Measurements from ENCODE around the gene IGFBP5. TPM values are rescaled to one million over a fixed set of nuclear protein-coding genes. Genes with fewer than 3 reads are reported as not detected.

Gene IGFBP5
- total RNA-seq, 4 donors from 2014 or later: 313 to 1,402 (median 682) TPM

DNA sequence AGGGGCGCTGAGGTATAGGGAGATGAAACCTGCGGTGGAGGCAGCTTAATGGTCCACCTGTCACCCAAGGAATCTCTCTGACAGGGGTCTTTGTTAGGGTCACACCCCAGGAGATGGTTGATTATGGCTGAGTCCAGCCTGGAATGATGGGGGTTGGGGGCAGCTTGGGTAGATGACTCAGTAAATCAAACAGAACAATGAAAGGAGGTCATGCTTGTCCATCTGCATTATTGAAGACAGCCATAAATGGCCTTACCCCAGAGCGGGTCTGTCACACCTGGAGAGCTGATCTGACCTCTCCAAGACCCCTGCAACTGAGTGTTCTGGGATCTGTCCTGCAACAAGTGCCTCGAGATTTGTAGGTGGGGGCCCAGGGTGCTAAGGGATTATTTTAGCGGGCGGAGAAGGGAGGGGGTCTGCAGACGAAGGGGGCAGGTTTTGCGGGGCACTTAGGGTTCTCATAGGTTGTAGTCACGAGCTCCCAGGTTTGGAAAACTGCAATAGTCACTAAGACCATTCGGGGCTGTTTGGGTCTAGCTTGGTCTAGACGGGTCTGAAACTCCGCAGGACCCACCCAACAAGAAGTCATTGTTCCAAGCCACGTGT lies 62.9 kb downstream of the IGFBP5 start:
- Histone ChIP-seq H3K27ac (peak overlapping the region in 3 of 4 donors; percentile 85 to 90 (median 87)), H3K4me1 (peaks cover 0 to 47% (median 9%) of the 10 kb centered on the region in 3 donors), H3K9me3 (no peaks in the 10 kb centered on the region), H3K36me3 (no peaks in the 10 kb centered on the region), H3K4me3 (peak overlapping the region in 1 of 2 donors; percentile 79), H3K27me3 (peaks cover 10% of the 10 kb centered on the region)
- 43 to 50% methylated on average over 6 to 10 of the region's 13 CpGs for WGBS, 2 donors (ENCODE audit: low coverage in 1 of 2)
- ATAC-seq: no peak
- TF ChIP-seq, protein P1, sequence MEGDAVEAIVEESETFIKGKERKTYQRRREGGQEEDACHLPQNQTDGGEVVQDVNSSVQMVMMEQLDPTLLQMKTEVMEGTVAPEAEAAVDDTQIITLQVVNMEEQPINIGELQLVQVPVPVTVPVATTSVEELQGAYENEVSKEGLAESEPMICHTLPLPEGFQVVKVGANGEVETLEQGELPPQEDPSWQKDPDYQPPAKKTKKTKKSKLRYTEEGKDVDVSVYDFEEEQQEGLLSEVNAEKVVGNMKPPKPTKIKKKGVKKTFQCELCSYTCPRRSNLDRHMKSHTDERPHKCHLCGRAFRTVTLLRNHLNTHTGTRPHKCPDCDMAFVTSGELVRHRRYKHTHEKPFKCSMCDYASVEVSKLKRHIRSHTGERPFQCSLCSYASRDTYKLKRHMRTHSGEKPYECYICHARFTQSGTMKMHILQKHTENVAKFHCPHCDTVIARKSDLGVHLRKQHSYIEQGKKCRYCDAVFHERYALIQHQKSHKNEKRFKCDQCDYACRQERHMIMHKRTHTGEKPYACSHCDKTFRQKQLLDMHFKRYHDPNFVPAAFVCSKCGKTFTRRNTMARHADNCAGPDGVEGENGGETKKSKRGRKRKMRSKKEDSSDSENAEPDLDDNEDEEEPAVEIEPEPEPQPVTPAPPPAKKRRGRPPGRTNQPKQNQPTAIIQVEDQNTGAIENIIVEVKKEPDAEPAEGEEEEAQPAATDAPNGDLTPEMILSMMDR (IDR thresholded peaks at IDR 0.05): no peak
- TF ChIP-seq POLR2A (IDR thresholded peaks at IDR 0.05): no peak
- TF ChIP-seq POLR2AphosphoS5 (IDR thresholded peaks at IDR 0.05): no peak
- no peak for TF ChIP-seq EP300 (IDR thresholded peaks at IDR 0.05)

- TF ChIP-seq POLR2A (IDR thresholded peaks at IDR 0.05) (no peak), POLR2AphosphoS5 (IDR thresholded peaks at IDR 0.05) (no peak), EP300 (IDR thresholded peaks at IDR 0.05) (no peak)
- TF ChIP-seq, protein P1 (IDR thresholded peaks at IDR 0.05): no peak
- WGBS, 2 donors (ENCODE audit: low coverage in 1 of 2): 72 to 92% methylated on average over 2 to 4 of the region's 4 CpGs
- Histone ChIP-seq H3K9me3 (no peaks in the 10 kb centered on the region), H3K36me3 (no peaks in the 10 kb centered on the region), H3K4me1 (peaks cover 0 to 20% (median 4%) of the 10 kb centered on the region in 3 donors), H3K27me3 (peaks cover 10% of the 10 kb centered on the region), H3K4me3 (no peak overlapping the region), H3K27ac (no peak overlapping the region)
- ATAC-seq: no peak
These were observed 65.6 kb downstream of the IGFBP5 start for GRCh38 chr2:216629784-216630183.

DNA sequence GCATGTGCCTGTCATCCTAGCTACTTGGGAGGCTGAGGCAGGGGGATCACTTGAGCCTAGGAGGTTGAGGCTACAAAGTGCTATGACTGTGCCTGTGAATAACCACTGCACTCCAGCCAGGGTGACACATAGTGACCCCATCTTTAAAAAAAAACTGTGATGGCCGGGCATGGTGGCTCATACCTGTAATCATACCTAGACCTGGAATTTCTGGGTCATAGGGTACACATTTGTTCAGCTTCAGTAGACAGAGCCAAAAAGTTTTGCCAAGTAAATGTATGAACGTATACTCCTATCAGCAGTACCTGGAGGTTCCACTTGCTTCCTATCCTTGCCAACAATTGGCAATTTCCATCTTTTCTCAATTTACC lies 68.5 kb downstream of the IGFBP5 start:
- Histone ChIP-seq H3K4me3 (no peak overlapping the region), H3K4me1 (peaks cover 0 to under 1% (median 0%) of the 10 kb centered on the region in 3 donors), H3K27ac (no peak overlapping the region), H3K9me3 (no peaks in the 10 kb centered on the region), H3K27me3 (no peaks in the 10 kb centered on the region), H3K36me3 (no peaks in the 10 kb centered on the region)
- WGBS, 2 donors (ENCODE audit: low coverage in 1 of 2): 61 to 62% methylated on average over 2 of the region's 2 CpGs
- ATAC-seq: no peak
- TF ChIP-seq EP300 (IDR thresholded peaks at IDR 0.05) (no peak), POLR2AphosphoS5 (IDR thresholded peaks at IDR 0.05) (no peak), POLR2A (IDR thresholded peaks at IDR 0.05) (no peak)
- TF ChIP-seq, protein P1 (IDR thresholded peaks at IDR 0.05): no peak

- no peaks in the 10 kb centered on the region for H3K36me3 ChIP-seq
- H3K4me1 ChIP-seq: peaks cover 0 to 6% (median 0%) of the 10 kb centered on the region in 3 donors
- TF ChIP-seq EP300 (IDR thresholded peaks at IDR 0.05): no peak
- TF ChIP-seq POLR2AphosphoS5 (IDR thresholded peaks at IDR 0.05): no peak
- no peak for TF ChIP-seq POLR2A (IDR thresholded peaks at IDR 0.05)
- TF ChIP-seq, protein P1 (IDR thresholded peaks at IDR 0.05): no peak
- no peak overlapping the region for H3K4me3 ChIP-seq
- H3K27ac ChIP-seq: no peak overlapping the region
- 90 to 94% methylated on average over 5 to 6 of the region's 7 CpGs for WGBS, 2 donors (ENCODE audit: low coverage in 1 of 2)
- H3K27me3 ChIP-seq: no peaks in the 10 kb centered on the region
- ATAC-seq: no peak
- H3K9me3 ChIP-seq: no peaks in the 10 kb centered on the region
These were observed 69.0 kb downstream of the IGFBP5 start for GRCh38 chr2:216626168-216626874.

DNA sequence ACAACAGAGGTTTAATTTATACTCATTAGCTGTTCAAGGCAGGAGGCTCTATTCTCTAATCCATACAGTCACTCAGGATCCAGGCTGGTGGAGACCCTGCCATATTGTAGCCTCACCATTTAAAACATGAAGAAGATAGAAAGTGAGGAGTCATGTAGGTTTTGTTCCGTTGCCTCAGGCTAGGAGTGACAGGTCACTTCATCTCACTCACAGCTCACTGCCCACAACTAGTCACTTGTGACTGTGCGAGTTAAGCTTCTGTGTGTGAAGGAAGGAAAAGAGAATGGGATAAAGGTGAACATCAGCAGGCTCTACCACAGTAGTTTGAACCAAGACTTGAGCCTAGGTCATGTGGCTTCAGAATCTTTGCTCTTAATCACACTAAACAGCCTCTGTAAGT lies 71.1 kb downstream of the IGFBP5 start:
- Histone ChIP-seq H3K27me3 (no peaks in the 10 kb centered on the region), H3K36me3 (no peaks in the 10 kb centered on the region), H3K4me3 (no peak overlapping the region), H3K27ac (no peak overlapping the region), H3K4me1 (peaks cover 0 to 27% (median 6%) of the 10 kb centered on the region in 3 donors), H3K9me3 (no peaks in the 10 kb centered on the region)
- no peak for ATAC-seq
- 100% methylated on average over 1 to 2 of the region's 2 CpGs for WGBS, 2 donors (ENCODE audit: low coverage in 1 of 2)
- TF ChIP-seq POLR2A (IDR thresholded peaks at IDR 0.05) (no peak), EP300 (IDR thresholded peaks at IDR 0.05) (no peak), POLR2AphosphoS5 (IDR thresholded peaks at IDR 0.05) (no peak)
- TF ChIP-seq, protein P1 (IDR thresholded peaks at IDR 0.05): no peak

All from gastroesophageal sphincter (tissue), 4 donors.